HepG2 (cell line): ENCODE data around the gene IQCH. TPM values are rescaled to one million over a fixed set of nuclear protein-coding genes. Genes with fewer than 3 reads are reported as not detected.

ENCODE experiments used
- ATAC-seq: fragments of 200-7000 bp; cut with Tn5 transposase; 3 replicates; pipeline ENCODE4 v1.9.1; 2020; ENCODE audit warnings: mild to moderate bottlenecking, moderate library complexity
- BruUV-seq: library from RNA; stranded (reverse); fragments of 400-500 nt; replicated peaks from 2 replicates; lab custom pipeline; 2021; lab: Mats Ljungman, UMichigan
- CTCF ChIA-PET: fragments of 300-600 bp; formaldehyde crosslinking; extraction: SDS; loops from one replicate; lab custom pipeline; 2021; ENCODE audit warnings: low total read pairs, inconsistent platforms, low intra/inter-chr PET ratio; lab: Yijun Ruan, JAX
- POLR2A ChIA-PET: fragments of 350-600 bp; sonication (Branson Sonifier 250); formaldehyde crosslinking; loops from one replicate; lab custom pipeline; 2020; ENCODE audit warnings: antibody characterized with exemption, inconsistent platforms; lab: Yijun Ruan, JAX
- DNase-seq: peaks from one replicate; pipeline ENCODE4 v3.0.0-alpha.2; 2015; ENCODE audit warnings: low spot score
- FAIRE-seq: peaks from 3 replicates; lab custom pipeline; 2011; peaks lifted over from hg19 to GRCh38; lab: Jason Lieb, UNC
- H2AFZ ChIP-seq: one replicate; pipeline ENCODE4 v1.6.1; 2011; ENCODE audit warnings: low read length, inconsistent platforms
- H3K27ac ChIP-seq: fragments of 300-600 bp; 3 replicates; pipeline ENCODE4 v1.8.0; 2011; ENCODE audit warnings: mixed run types, mild to moderate bottlenecking, mixed read lengths, low read length, inconsistent platforms; ENCODE audit not compliant: insufficient read depth; ENCODE audit errors: extremely low read length
- H3K27me3 ChIP-seq, 2 experiments: fragments of 200-600 bp in 1 of 2; 2 replicates in 1 of 2; 3 replicates in 1 of 2; pipeline versions ENCODE4 v1.6.0 to v1.8.0; 2011; ENCODE audit warnings: low read length in 2 of 2, mild to moderate bottlenecking in 2 of 2, moderate library complexity in 2 of 2, inconsistent platforms in 1 of 2; ENCODE audit not compliant: insufficient read depth in 2 of 2, control insufficient read depth in 1 of 2
- H3K36me3 ChIP-seq, 2 experiments: fragments of 200-600 bp in 1 of 2; replicated peaks in 1 of 2; 2 replicates in 1 of 2; 3 replicates in 1 of 2; pipeline versions ENCODE4 v1.5.1 to v1.8.0; 2011; ENCODE audit warnings: low read length in 2 of 2, inconsistent platforms in 1 of 2; ENCODE audit not compliant: insufficient read depth in 2 of 2, control insufficient read depth in 1 of 2
- H3K4me1 ChIP-seq: 2 replicates; pipeline ENCODE4 v1.5.1; 2012; ENCODE audit warnings: low read length, inconsistent platforms; ENCODE audit not compliant: insufficient read depth
- H3K4me2 ChIP-seq: 2 replicates; pipeline ENCODE4 v1.6.0; 2011; ENCODE audit warnings: low read depth, low read length, inconsistent platforms
- H3K4me3 ChIP-seq, 3 experiments: fragments of 200-600 bp in 1 of 3; sonication (generic), shearing (Covaris generic) in 1 of 3; replicated peaks in 1 of 3; 2 replicates each; pipeline ENCODE4 v1.5.1; 2011 to 2016; ENCODE audit warnings: low read length in 3 of 3, inconsistent platforms in 2 of 3, low read depth in 2 of 3, mild to moderate bottlenecking in 2 of 3, control low read depth in 1 of 3, mixed read lengths in 1 of 3; ENCODE audit not compliant: insufficient read depth in 1 of 3
- H3K79me2 ChIP-seq: one replicate; pipeline ENCODE4 v1.6.1; 2011; ENCODE audit warnings: low read length, inconsistent platforms; ENCODE audit not compliant: insufficient read depth
- H3K9ac ChIP-seq: 2 replicates; pipeline ENCODE4 v1.6.0; 2011; ENCODE audit warnings: mild to moderate bottlenecking, low read depth, low read length, inconsistent platforms; ENCODE audit not compliant: insufficient read depth
- H3K9me3 ChIP-seq: 2 replicates; pipeline ENCODE4 v1.5.1; 2012; ENCODE audit warnings: mild to moderate bottlenecking, low read length
- H4K20me1 ChIP-seq: 2 replicates; pipeline ENCODE4 v1.6.0; 2011; ENCODE audit warnings: inconsistent platforms, mild to moderate bottlenecking, low read length, moderate library complexity; ENCODE audit not compliant: insufficient read depth
- GATA4 ChIP-seq: sonication (generic); IDR thresholded peaks from 2 replicates; pipeline ENCODE4 v1.6.1; 2016; ENCODE audit warnings: antibody characterized with exemption, low read depth, borderline replicate concordance
- KDM2A ChIP-seq: sonication (generic); formaldehyde crosslinking; IDR thresholded peaks from 2 replicates; pipeline ENCODE4 v1.4.0; 2020; ENCODE audit warnings: low read depth, missing genetic modification reagents, borderline replicate concordance
- KDM4B ChIP-seq: sonication (generic); formaldehyde crosslinking; IDR thresholded peaks from 2 replicates; pipeline ENCODE4 v1.4.0; 2020; ENCODE audit warnings: missing genetic modification reagents
- MAFG ChIP-seq: sonication (generic); formaldehyde crosslinking; IDR thresholded peaks from 2 replicates; pipeline ENCODE4 v1.5.1; 2020; ENCODE audit warnings: mild to moderate bottlenecking, missing genetic modification reagents
- PCBP1 ChIP-seq: fragments of 200-400 bp; formaldehyde crosslinking; IDR thresholded peaks from 2 replicates; pipeline ENCODE4 v1.6.1; 2017; ENCODE audit warnings: mild to moderate bottlenecking, low read depth, low read length, borderline replicate concordance
- RFXAP ChIP-seq: sonication (generic); formaldehyde crosslinking; IDR thresholded peaks from 2 replicates; pipeline ENCODE4 v1.4.0; 2020; ENCODE audit warnings: missing genetic modification reagents, borderline replicate concordance
- TBX2 ChIP-seq: sonication (generic); formaldehyde crosslinking; IDR thresholded peaks from 2 replicates; pipeline ENCODE4 v1.5.0; 2020; ENCODE audit warnings: missing genetic modification reagents, mild to moderate bottlenecking, borderline replicate concordance
- ZBTB38 ChIP-seq: sonication (generic); formaldehyde crosslinking; IDR thresholded peaks from 2 replicates; pipeline ENCODE4 v1.5.1; 2020; ENCODE audit warnings: mild to moderate bottlenecking, missing genetic modification reagents
- ZNF225 ChIP-seq: sonication (generic); formaldehyde crosslinking; IDR thresholded peaks from 2 replicates; pipeline ENCODE4 v1.4.0; 2020; ENCODE audit warnings: mild to moderate bottlenecking, missing genetic modification reagents
- ZNF552 ChIP-seq: sonication (generic); formaldehyde crosslinking; IDR thresholded peaks from 2 replicates; pipeline ENCODE4 v1.9.0; 2022; ENCODE audit warnings: missing genetic modification reagents, mild to moderate bottlenecking, borderline replicate concordance
- WGBS: methylation state at CpG from one replicate; pipeline ENCODE4 v1.1.6; 2017; ENCODE audit warnings: low lambda C conversion rate; 5-methylcytosine and 5-hydroxymethylcytosine counted together
- in situ Hi-C: cut with HindIII; loops from 2 replicates; pipeline ENCODE4 v1.10.0; 2017; ENCODE audit warnings: low pct_unique_long_range_greater_than_20kb; ENCODE audit not compliant: extremely low pct_ligation_motif_present
- intact Hi-C: fragments of 100-400 bp; cut with micrococcal nuclease; formaldehyde crosslinking; loops from one replicate; pipeline ENCODE4 v1.10.0; 2022; ENCODE audit not compliant: unreplicated experiment
- polyA plus RNA-seq, 8 experiments: library from polyadenylated mRNA; depleted of rRNA in 3 of 8; stranded (reverse) in 7 of 8; unstranded in 1 of 8; fragments of >200 nt; fragmentation: Illumina TruSeq in 4 of 8; extraction: Trizol in 4 of 8; gene quantifications; 2 replicates each; pipeline versions ENCODE4 v1.2.1 to v1.2.3, GENCODE V29; 2011 to 2016; ENCODE audit warnings: low read depth in 4 of 8, missing spikeins in 1 of 8, mixed read lengths in 1 of 8; ENCODE audit not compliant: insufficient read depth in 1 of 8
- total RNA-seq, 5 experiments: library from RNA; depleted of rRNA; stranded (reverse); fragments of >200 nt; fragmentation: Illumina TruSeq; extraction: Trizol; gene quantifications; 2 replicates each; pipeline ENCODE4 v1.2.3, GENCODE V29; 2016; ENCODE audit warnings: low read depth in 1 of 5
- TF ChIP-seq, protein P1 (sequence below): sonication (generic); formaldehyde crosslinking; IDR thresholded peaks from 2 replicates; pipeline ENCODE4 v1.4.0; 2020; ENCODE audit warnings: mild to moderate bottlenecking, missing genetic modification reagents
- TF ChIP-seq, protein P2 (sequence below): sonication (generic); formaldehyde crosslinking; IDR thresholded peaks from 2 replicates; pipeline ENCODE4 v1.4.0; 2020; ENCODE audit warnings: mild to moderate bottlenecking, missing genetic modification reagents
- TF ChIP-seq, protein P3 (sequence below): sonication (generic); formaldehyde crosslinking; IDR thresholded peaks from 2 replicates; pipeline ENCODE4 v1.5.0; 2020; ENCODE audit warnings: mild to moderate bottlenecking, missing genetic modification reagents, borderline replicate concordance
- TF ChIP-seq, protein P4 (sequence below): sonication (generic); formaldehyde crosslinking; IDR thresholded peaks from 2 replicates; pipeline ENCODE4 v1.5.1; 2020; ENCODE audit warnings: missing genetic modification reagents, mild to moderate bottlenecking, borderline replicate concordance

IQCH gene
- total and polyA plus RNA-seq, 2 of the 13 experiments (the other 11 are each of a cell fraction or from before 2014, with no cell fraction given) = 0.16 to 0.55 TPM

DNA sequence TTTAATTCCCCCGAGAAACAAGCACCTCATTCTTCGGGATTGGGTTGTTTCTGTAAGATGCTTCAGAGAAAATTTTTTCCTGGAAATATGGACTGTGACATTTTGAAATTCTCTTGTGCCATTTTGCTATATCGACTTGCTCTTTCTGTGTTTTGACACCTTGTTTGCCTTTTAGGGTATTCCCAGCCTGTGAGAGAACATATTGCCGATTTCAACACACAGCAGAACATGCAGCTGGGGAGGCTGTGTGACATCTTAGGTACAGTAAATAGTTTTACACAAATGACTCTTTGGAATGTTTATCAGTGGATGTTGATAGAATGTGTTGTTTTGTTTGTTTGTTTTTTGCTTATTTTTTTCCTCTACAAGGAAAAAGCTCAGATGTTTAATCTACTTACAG lies 130.2 kb downstream of the IQCH start:
- no peaks in the 10 kb centered on the region for H3K4me1 ChIP-seq
- FAIRE-seq (no peak), ATAC-seq (no peak), DNase-seq (no peak)
- POLR2A ChIA-PET = no interaction called here
- H3K9me3 ChIP-seq = no peaks in the 10 kb centered on the region
- intact Hi-C loops = no loop called here
- no peak overlapping the region for H2AFZ ChIP-seq
- no peak overlapping the region for H3K4me3 ChIP-seq
- 30% methylated on average over 4 of the region's 4 CpGs for WGBS
- no peaks in the 10 kb centered on the region for H3K79me2 ChIP-seq
- no peak overlapping the region for H3K27ac ChIP-seq
- H3K36me3 ChIP-seq = no peaks in the 10 kb centered on the region
- no peak for TF ChIP-seq PCBP1
- no peak for TF ChIP-seq KDM4B (CRISPR knock-in tag)
- TF ChIP-seq, protein P1, sequence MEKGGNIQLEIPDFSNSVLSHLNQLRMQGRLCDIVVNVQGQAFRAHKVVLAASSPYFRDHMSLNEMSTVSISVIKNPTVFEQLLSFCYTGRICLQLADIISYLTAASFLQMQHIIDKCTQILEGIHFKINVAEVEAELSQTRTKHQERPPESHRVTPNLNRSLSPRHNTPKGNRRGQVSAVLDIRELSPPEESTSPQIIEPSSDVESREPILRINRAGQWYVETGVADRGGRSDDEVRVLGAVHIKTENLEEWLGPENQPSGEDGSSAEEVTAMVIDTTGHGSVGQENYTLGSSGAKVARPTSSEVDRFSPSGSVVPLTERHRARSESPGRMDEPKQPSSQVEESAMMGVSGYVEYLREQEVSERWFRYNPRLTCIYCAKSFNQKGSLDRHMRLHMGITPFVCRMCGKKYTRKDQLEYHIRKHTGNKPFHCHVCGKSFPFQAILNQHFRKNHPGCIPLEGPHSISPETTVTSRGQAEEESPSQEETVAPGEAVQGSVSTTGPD (CRISPR knock-in tag) = no peak
- no peak for TF ChIP-seq ZNF225
- no peaks in the 10 kb centered on the region for H4K20me1 ChIP-seq
- H3K4me2 ChIP-seq = no peak overlapping the region
- CTCF ChIA-PET = no interaction called here
- peaks cover 0 to 4% of the 10 kb centered on the region in 2 experiments; a peak in 1 of 5 replicates for H3K27me3 ChIP-seq
- BruUV-seq = no TSS peak
- in situ Hi-C loops = no loop called here
- H3K9ac ChIP-seq = no peak overlapping the region

DNA sequence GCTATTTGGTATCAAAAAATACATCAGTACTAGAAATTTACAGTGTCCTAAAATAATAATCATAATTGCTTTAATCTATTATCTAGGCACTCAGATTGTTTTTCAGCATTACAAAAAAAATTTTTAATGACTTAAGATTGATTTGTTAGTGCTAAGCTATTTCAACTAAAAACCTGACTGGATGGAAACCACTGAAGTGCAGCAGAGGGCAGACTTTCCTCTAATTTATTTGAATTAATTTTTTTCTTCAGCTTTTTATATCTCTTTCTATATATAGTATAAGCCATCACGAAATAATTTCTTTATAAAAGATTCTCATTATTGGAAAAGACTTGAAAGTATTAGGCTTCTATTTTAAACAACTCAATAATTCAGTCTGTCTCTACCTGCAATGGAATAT lies 131.4 kb downstream of the IQCH start:
- H3K4me1 ChIP-seq = no peaks in the 10 kb centered on the region
- no peaks in the 10 kb centered on the region for H4K20me1 ChIP-seq
- H3K36me3 ChIP-seq = no peaks in the 10 kb centered on the region
- BruUV-seq = no TSS peak
- H3K9me3 ChIP-seq = no peaks in the 10 kb centered on the region
- no peaks in the 10 kb centered on the region for H3K79me2 ChIP-seq
- FAIRE-seq (no peak), DNase-seq (no peak), ATAC-seq (no peak)
- intact Hi-C loops (no loop called here), in situ Hi-C loops (no loop called here)
- WGBS = 0% methylated on average over 1 of the region's 1 CpG
- no peak overlapping the region for H2AFZ ChIP-seq
- ChIA-PET POLR2A (no interaction called here), CTCF (no interaction called here)
- H3K27me3 ChIP-seq = peaks cover 2 to 3% of the 10 kb centered on the region in 2 experiments; a peak in 2 of 5 replicates
- no peak overlapping the region for H3K27ac ChIP-seq
- H3K4me2 ChIP-seq = no peak overlapping the region
- H3K9ac ChIP-seq = no peak overlapping the region
- no peak overlapping the region for H3K4me3 ChIP-seq
- TF ChIP-seq ZBTB38 (CRISPR knock-in tag) (no peak), RFXAP (CRISPR knock-in tag) (no peak), KDM2A (CRISPR knock-in tag) (no peak), ZNF552 (CRISPR knock-in tag) (no peak), TBX2 (CRISPR knock-in tag) (no peak), GATA4 (no peak), MAFG (CRISPR knock-in tag) (no peak)
- TF ChIP-seq, protein P2, sequence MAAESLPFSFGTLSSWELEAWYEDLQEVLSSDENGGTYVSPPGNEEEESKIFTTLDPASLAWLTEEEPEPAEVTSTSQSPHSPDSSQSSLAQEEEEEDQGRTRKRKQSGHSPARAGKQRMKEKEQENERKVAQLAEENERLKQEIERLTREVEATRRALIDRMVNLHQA (CRISPR knock-in tag) = no peak
- TF ChIP-seq, protein P3, sequence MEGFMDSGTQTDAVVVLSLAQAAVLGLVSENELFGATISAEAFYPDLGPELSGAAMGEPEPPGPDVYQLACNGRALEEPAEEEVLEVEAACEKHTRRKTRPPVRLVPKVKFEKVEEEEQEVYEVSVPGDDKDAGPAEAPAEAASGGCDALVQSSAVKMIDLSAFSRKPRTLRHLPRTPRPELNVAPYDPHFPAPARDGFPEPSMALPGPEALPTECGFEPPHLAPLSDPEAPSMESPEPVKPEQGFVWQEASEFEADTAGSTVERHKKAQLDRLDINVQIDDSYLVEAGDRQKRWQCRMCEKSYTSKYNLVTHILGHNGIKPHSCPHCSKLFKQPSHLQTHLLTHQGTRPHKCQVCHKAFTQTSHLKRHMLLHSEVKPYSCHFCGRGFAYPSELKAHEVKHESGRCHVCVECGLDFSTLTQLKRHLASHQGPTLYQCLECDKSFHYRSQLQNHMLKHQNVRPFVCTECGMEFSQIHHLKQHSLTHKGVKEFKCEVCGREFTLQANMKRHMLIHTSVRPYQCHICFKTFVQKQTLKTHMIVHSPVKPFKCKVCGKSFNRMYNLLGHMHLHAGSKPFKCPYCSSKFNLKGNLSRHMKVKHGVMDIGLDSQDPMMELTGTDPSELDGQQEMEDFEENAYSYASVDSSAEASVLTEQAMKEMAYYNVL (CRISPR knock-in tag) = no peak
- TF ChIP-seq, protein P4, sequence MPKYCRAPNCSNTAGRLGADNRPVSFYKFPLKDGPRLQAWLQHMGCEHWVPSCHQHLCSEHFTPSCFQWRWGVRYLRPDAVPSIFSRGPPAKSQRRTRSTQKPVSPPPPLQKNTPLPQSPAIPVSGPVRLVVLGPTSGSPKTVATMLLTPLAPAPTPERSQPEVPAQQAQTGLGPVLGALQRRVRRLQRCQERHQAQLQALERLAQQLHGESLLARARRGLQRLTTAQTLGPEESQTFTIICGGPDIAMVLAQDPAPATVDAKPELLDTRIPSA (CRISPR knock-in tag) = no peak
